HL-60 (cell line): Measurements from ENCODE around the gene LRRC4C.

Source experiments
- DNase-seq, 2 experiments: peaks; one replicate each; pipeline ENCODE4 v3.0.0-alpha.2; 2010 to 2020; ENCODE audit warnings: low read depth in 1 of 2, low spot score in 1 of 2
- H3K27ac ChIP-seq: fragments of 250-450 bp; sonication (Bioruptor Pico); replicated peaks from 2 replicates; pipeline ENCODE4 v1.5.1; 2020; ENCODE audit warnings: mild to moderate bottlenecking, moderate library complexity
- H3K27me3 ChIP-seq: fragments of 250-450 bp; sonication (Bioruptor Pico); 2 replicates; pipeline ENCODE4 v1.5.1; 2021; ENCODE audit warnings: mild to moderate bottlenecking, moderate library complexity; ENCODE audit not compliant: insufficient read depth, poor library complexity, severe bottlenecking
- H3K4me3 ChIP-seq: replicated peaks from 2 replicates; pipeline ENCODE4 v1.5.1; 2011; ENCODE audit warnings: mild to moderate bottlenecking, control low read depth, low read length; ENCODE audit not compliant: insufficient read depth
- GABPA ChIP-seq: IDR thresholded peaks from 2 replicates; pipeline ENCODE4 v1.6.1; 2012; ENCODE audit warnings: low read depth
- POLR2AphosphoS5 ChIP-seq: IDR thresholded peaks from 2 replicates; pipeline ENCODE4 v1.6.1; 2012; ENCODE audit warnings: low read depth
- SPI1 ChIP-seq: IDR thresholded peaks from 2 replicates; pipeline ENCODE4 v1.6.1; 2012; ENCODE audit warnings: low read depth, mild to moderate bottlenecking, borderline replicate concordance
- TF ChIP-seq, protein P1 (sequence below): IDR thresholded peaks from 2 replicates; pipeline ENCODE4 v1.6.1; 2012; ENCODE audit warnings: low read depth; ENCODE audit not compliant: insufficient replicate concordance
- TF ChIP-seq, protein P2 (sequence below): IDR thresholded peaks from one replicate; pipeline ENCODE4 v1.5.1; 2011; ENCODE audit warnings: low read length, control low read depth, inconsistent platforms; ENCODE audit not compliant: insufficient read depth

The LRRC4C gene

DNA sequence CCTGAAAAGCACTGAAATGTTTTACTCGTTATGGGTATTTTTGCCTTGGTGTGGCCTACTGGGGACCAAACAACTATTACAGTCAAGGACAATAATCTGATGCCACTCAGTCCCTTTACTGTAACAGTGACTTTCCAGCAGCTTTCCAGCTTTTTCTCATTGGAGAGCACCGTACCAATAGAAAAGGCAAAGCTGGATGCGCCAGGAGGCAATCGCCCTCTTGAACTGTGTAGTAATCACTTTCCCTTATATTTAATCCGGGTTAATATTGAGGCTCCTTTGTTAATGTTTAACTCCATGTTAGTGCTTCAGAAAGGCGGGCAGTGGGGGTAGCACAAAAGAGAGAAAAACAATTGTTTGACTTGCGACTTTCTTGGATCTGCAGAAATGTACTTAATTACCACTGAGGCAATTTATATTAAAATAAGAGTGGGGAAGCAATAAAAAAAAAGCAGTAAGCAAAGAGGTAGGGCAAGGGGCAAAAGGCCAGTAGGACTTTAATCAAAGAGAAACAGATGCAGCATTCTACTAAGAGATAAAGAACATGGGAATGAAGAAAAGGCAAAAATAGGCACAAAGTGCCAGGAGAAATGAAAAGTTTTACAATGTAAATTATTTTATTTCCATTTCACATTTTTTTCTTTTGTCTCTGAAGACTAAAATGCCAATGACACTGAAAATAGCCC, 81.6 kb downstream of the LRRC4C start:
- TF ChIP-seq, protein P1, sequence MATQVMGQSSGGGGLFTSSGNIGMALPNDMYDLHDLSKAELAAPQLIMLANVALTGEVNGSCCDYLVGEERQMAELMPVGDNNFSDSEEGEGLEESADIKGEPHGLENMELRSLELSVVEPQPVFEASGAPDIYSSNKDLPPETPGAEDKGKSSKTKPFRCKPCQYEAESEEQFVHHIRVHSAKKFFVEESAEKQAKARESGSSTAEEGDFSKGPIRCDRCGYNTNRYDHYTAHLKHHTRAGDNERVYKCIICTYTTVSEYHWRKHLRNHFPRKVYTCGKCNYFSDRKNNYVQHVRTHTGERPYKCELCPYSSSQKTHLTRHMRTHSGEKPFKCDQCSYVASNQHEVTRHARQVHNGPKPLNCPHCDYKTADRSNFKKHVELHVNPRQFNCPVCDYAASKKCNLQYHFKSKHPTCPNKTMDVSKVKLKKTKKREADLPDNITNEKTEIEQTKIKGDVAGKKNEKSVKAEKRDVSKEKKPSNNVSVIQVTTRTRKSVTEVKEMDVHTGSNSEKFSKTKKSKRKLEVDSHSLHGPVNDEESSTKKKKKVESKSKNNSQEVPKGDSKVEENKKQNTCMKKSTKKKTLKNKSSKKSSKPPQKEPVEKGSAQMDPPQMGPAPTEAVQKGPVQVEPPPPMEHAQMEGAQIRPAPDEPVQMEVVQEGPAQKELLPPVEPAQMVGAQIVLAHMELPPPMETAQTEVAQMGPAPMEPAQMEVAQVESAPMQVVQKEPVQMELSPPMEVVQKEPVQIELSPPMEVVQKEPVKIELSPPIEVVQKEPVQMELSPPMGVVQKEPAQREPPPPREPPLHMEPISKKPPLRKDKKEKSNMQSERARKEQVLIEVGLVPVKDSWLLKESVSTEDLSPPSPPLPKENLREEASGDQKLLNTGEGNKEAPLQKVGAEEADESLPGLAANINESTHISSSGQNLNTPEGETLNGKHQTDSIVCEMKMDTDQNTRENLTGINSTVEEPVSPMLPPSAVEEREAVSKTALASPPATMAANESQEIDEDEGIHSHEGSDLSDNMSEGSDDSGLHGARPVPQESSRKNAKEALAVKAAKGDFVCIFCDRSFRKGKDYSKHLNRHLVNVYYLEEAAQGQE, result no peak
- TF ChIP-seq SPI1 (no peak), GABPA (no peak), POLR2AphosphoS5 (no peak)
- TF ChIP-seq, protein P2, sequence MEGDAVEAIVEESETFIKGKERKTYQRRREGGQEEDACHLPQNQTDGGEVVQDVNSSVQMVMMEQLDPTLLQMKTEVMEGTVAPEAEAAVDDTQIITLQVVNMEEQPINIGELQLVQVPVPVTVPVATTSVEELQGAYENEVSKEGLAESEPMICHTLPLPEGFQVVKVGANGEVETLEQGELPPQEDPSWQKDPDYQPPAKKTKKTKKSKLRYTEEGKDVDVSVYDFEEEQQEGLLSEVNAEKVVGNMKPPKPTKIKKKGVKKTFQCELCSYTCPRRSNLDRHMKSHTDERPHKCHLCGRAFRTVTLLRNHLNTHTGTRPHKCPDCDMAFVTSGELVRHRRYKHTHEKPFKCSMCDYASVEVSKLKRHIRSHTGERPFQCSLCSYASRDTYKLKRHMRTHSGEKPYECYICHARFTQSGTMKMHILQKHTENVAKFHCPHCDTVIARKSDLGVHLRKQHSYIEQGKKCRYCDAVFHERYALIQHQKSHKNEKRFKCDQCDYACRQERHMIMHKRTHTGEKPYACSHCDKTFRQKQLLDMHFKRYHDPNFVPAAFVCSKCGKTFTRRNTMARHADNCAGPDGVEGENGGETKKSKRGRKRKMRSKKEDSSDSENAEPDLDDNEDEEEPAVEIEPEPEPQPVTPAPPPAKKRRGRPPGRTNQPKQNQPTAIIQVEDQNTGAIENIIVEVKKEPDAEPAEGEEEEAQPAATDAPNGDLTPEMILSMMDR, result no peak
- Histone ChIP-seq H3K4me3 (no peak overlapping the region), H3K27ac (no peak overlapping the region), H3K27me3 (no peaks in the 10 kb centered on the region)
- DNase-seq, result no peak

DNA sequence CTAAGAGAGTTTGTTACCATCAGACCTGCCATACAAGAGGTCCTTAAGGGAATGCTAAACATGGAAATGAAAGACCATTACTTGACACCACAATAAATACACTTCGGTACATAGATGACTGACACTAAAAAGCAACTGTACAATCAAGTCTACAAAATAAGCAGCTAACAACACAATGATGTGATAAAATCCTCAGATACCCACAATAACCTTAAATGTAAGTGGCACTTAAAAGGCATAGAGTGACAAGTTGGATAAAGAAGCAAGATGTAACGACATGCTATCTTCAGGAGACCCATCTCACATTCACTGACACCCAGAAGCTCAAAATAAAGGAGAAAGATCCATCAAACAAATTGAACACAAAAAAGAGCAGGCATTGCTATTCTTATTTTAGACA, 107.6 kb downstream of the LRRC4C start:
- DNase-seq, result no peak
- no peak for TF ChIP-seq GABPA
- TF ChIP-seq SPI1, result no peak
- TF ChIP-seq, protein P1, result no peak
- TF ChIP-seq, protein P2, result no peak
- no peak for TF ChIP-seq POLR2AphosphoS5
- H3K27ac ChIP-seq, result no peak overlapping the region
- no peaks in the 10 kb centered on the region for H3K27me3 ChIP-seq
- H3K4me3 ChIP-seq, result no peak overlapping the region

DNA sequence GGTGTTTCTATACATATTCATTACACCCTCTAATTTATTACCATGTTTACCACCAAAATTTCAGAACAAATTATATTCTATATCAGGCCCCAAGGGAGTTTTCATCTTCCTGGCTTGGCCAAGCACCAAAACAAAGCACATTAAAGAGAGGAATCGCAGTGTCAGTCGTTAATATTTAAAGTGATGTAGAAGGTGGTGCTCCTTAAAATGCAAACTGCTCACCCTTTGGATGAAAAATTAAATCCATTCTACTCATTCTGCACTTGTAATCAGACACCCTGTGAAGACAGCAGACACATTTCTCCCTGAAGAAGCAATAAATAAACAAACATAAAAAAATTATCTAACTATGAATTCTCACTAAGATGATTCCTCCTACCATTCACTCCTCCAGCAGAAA, 113.4 kb downstream of the LRRC4C start:
- Histone ChIP-seq H3K27ac (no peak overlapping the region), H3K27me3 (no peaks in the 10 kb centered on the region), H3K4me3 (no peak overlapping the region)
- DNase-seq, result no peak
- TF ChIP-seq SPI1, result no peak
- no peak for TF ChIP-seq POLR2AphosphoS5
- no peak for TF ChIP-seq GABPA
- TF ChIP-seq, protein P2, result no peak
- TF ChIP-seq, protein P1, result no peak
